ENCODE measurements around the gene ACE2.

ACE2 gene

GRCh38 chrX:15574017-15574416, 26.7 kb downstream of the ACE2 start:
- no peaks in the 10 kb centered on the region for H3K27me3 ChIP-seq (ENCODE audit: low read length)
- no peak overlapping the region for H3K9ac ChIP-seq (ENCODE audit: low read length)
- H3K4me3 ChIP-seq (ENCODE audit: insufficient read depth, low read length, poor library complexity, severe bottlenecking): no peak overlapping the region
- H3K4me2 ChIP-seq (ENCODE audit: low read depth, low read length, poor library complexity, severe bottlenecking): no peak overlapping the region
- H3F3A ChIP-seq (ENCODE audit: insufficient read depth): no peaks in the 10 kb centered on the region
- TF ChIP-seq, protein P1, sequence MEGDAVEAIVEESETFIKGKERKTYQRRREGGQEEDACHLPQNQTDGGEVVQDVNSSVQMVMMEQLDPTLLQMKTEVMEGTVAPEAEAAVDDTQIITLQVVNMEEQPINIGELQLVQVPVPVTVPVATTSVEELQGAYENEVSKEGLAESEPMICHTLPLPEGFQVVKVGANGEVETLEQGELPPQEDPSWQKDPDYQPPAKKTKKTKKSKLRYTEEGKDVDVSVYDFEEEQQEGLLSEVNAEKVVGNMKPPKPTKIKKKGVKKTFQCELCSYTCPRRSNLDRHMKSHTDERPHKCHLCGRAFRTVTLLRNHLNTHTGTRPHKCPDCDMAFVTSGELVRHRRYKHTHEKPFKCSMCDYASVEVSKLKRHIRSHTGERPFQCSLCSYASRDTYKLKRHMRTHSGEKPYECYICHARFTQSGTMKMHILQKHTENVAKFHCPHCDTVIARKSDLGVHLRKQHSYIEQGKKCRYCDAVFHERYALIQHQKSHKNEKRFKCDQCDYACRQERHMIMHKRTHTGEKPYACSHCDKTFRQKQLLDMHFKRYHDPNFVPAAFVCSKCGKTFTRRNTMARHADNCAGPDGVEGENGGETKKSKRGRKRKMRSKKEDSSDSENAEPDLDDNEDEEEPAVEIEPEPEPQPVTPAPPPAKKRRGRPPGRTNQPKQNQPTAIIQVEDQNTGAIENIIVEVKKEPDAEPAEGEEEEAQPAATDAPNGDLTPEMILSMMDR (IDR thresholded peaks at IDR 0.05; ENCODE audit: insufficient read depth, low read length, poor library complexity, severe bottlenecking): no peak
- TF ChIP-seq EZH2phosphoT487 (conservative IDR thresholded peaks at IDR 0.05; ENCODE audit: low read length): no peak
- no peak overlapping the region for H2AFZ ChIP-seq (ENCODE audit: low read depth, low read length, severe bottlenecking)
- H3K36me3 ChIP-seq (ENCODE audit: low read length): no peaks in the 10 kb centered on the region
- H3K27ac ChIP-seq (ENCODE audit: low read depth, low read length): no peak overlapping the region
- no peaks in the 10 kb centered on the region for H4K20me1 ChIP-seq (ENCODE audit: low read depth, low read length)
- H3K79me2 ChIP-seq (ENCODE audit: insufficient read depth, low read length): no peaks in the 10 kb centered on the region
- no peaks in the 10 kb centered on the region for H3K9me3 ChIP-seq (ENCODE audit: insufficient read depth, low read length)
- H3K9me2 ChIP-seq (replicated peaks; ENCODE audit: insufficient read depth, low read length): no peaks in the 10 kb centered on the region

DNA sequence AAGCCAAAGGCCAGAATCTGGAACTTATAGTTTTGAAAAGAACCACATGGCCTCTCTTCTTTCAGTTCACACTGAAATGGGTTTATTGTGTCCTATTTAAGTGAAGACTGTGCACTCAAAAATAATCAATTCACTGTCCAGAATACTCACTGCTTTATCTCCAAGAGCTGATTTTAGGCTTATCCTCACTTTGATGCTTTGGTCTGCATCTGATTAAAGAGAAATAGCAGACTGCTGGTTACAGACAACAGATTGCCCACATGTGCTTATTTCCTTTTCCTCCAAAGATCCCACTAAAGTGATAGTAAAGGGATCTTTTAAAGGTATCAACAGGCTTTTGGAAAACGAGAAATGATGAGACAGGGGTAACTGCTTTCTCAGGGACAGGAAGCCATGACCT, 30.6 kb downstream of the ACE2 start:
- no peaks in the 10 kb centered on the region for H4K20me1 ChIP-seq (ENCODE audit: low read depth, low read length)
- no peak overlapping the region for H3K9ac ChIP-seq (ENCODE audit: low read length)
- TF ChIP-seq, protein P1 (IDR thresholded peaks at IDR 0.05; ENCODE audit: insufficient read depth, low read length, poor library complexity, severe bottlenecking): no peak
- TF ChIP-seq EZH2phosphoT487 (conservative IDR thresholded peaks at IDR 0.05; ENCODE audit: low read length): no peak
- H3K4me2 ChIP-seq (ENCODE audit: low read depth, low read length, poor library complexity, severe bottlenecking): no peak overlapping the region
- H3K36me3 ChIP-seq (ENCODE audit: low read length): no peaks in the 10 kb centered on the region
- H3K9me2 ChIP-seq (replicated peaks; ENCODE audit: insufficient read depth, low read length): no peaks in the 10 kb centered on the region
- H3K9me3 ChIP-seq (ENCODE audit: insufficient read depth, low read length): no peaks in the 10 kb centered on the region
- no peaks in the 10 kb centered on the region for H3F3A ChIP-seq (ENCODE audit: insufficient read depth)
- no peaks in the 10 kb centered on the region for H3K27me3 ChIP-seq (ENCODE audit: low read length)
- no peak overlapping the region for H3K27ac ChIP-seq (ENCODE audit: low read depth, low read length)
- no peak overlapping the region for H3K4me3 ChIP-seq (ENCODE audit: insufficient read depth, low read length, poor library complexity, severe bottlenecking)
- no peaks in the 10 kb centered on the region for H3K79me2 ChIP-seq (ENCODE audit: insufficient read depth, low read length)
- H2AFZ ChIP-seq (ENCODE audit: low read depth, low read length, severe bottlenecking): no peak overlapping the region

- Histone ChIP-seq H3K9me3 (ENCODE audit: insufficient read depth, low read length) (no peaks in the 10 kb centered on the region), H3K36me3 (ENCODE audit: low read length) (no peaks in the 10 kb centered on the region), H2AFZ (ENCODE audit: low read depth, low read length, severe bottlenecking) (no peak overlapping the region), H3K9me2 (replicated peaks; ENCODE audit: insufficient read depth, low read length) (no peaks in the 10 kb centered on the region), H3K4me2 (ENCODE audit: low read depth, low read length, poor library complexity, severe bottlenecking) (no peak overlapping the region), H3K79me2 (ENCODE audit: insufficient read depth, low read length) (no peaks in the 10 kb centered on the region), H3K27ac (ENCODE audit: low read depth, low read length) (no peak overlapping the region), H3F3A (ENCODE audit: insufficient read depth) (no peaks in the 10 kb centered on the region), H4K20me1 (ENCODE audit: low read depth, low read length) (no peaks in the 10 kb centered on the region), H3K27me3 (ENCODE audit: low read length) (no peaks in the 10 kb centered on the region), H3K4me3 (ENCODE audit: insufficient read depth, low read length, poor library complexity, severe bottlenecking) (no peak overlapping the region), H3K9ac (ENCODE audit: low read length) (no peak overlapping the region)
- TF ChIP-seq, protein P1 (IDR thresholded peaks at IDR 0.05; ENCODE audit: insufficient read depth, low read length, poor library complexity, severe bottlenecking): no peak
- TF ChIP-seq EZH2phosphoT487 (conservative IDR thresholded peaks at IDR 0.05; ENCODE audit: low read length): no peak
These were observed 32.7 kb downstream of the ACE2 start for GRCh38 chrX:15567886-15568616.
